WTC11 (cell line): ENCODE measurements around the gene ABI2.

Experiments
- CTCF ChIP-seq: fragments of 200-600 bp; IDR thresholded peaks from 2 replicates; pipeline ENCODE4 v1.8.0; 2022; ENCODE audit warnings: antibody characterized with exemption
- FOXJ3 ChIP-seq: sonication (generic); formaldehyde crosslinking; IDR thresholded peaks from 2 replicates; pipeline ENCODE4 v1.9.0; 2021; ENCODE audit warnings: missing genetic modification reagents, mild to moderate bottlenecking, borderline replicate concordance
- SP1 ChIP-seq: sonication (generic); formaldehyde crosslinking; conservative IDR thresholded peaks from 2 replicates; pipeline ENCODE4 v1.8.1; 2022; ENCODE audit warnings: missing genetic modification reagents

GRCh38 chr2:203301667-203302066 lies 26.5 kb upstream of the ABI2 start:
- no peak for TF ChIP-seq SP1 (CRISPR knock-in tag)
- TF ChIP-seq CTCF = no peak
- TF ChIP-seq FOXJ3 (CRISPR knock-in tag) = no peak
